ENCODE data around the gene FBXL12.
A peak's percentile ranks its signal among the peaks of the same experiment; 100 is the strongest.
"Not testable (repeated sequence)": the region's sequence is repeated elsewhere in the genome, so short reads cannot be mapped to it uniquely, and the experiment has no call there.

The FBXL12 gene

DNA sequence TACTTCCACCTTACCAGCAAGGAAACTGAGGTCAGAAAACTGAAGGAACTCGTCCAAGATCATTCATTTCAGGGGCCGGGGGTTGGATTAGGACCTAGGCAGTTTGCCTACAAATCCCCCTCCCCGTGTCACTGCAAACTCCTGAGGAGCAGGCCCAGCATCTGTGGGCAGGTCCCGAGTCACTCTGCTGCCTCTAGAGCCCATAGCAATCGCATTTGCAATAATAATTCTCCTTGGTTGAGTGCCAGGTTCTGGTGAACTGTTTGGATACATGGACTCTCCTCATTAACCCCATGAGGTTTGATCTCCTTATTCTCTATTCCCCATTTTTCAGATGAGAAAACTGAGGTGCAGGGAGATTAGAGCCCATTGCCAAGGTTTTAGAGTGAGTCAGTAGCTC lies 17.1 kb upstream of the FBXL12 start:
- DNase-seq = no peak

DNA sequence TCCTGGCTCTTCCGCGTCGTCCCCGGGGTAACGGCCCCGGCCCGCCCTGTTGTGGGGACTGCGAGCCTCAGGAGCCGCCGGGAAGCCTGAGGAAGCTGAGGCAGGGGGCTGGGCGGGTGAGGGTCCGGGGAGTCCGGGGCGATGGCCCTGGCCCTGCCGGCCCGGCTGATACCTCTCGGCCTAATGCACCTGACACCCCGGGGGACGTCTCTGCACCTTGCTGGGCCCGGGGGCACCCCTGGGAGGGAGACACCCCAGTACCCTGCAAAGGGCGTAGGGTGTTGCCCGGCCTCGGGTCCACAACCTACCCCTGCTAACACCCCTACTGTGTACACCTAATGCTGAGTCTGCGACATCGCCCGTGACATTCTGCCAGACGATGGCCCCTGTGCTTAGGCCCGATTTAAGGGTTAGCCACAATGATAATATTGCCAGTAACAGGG lies 16.6 kb upstream of the FBXL12 start:
- DNase-seq = no peak

DNA sequence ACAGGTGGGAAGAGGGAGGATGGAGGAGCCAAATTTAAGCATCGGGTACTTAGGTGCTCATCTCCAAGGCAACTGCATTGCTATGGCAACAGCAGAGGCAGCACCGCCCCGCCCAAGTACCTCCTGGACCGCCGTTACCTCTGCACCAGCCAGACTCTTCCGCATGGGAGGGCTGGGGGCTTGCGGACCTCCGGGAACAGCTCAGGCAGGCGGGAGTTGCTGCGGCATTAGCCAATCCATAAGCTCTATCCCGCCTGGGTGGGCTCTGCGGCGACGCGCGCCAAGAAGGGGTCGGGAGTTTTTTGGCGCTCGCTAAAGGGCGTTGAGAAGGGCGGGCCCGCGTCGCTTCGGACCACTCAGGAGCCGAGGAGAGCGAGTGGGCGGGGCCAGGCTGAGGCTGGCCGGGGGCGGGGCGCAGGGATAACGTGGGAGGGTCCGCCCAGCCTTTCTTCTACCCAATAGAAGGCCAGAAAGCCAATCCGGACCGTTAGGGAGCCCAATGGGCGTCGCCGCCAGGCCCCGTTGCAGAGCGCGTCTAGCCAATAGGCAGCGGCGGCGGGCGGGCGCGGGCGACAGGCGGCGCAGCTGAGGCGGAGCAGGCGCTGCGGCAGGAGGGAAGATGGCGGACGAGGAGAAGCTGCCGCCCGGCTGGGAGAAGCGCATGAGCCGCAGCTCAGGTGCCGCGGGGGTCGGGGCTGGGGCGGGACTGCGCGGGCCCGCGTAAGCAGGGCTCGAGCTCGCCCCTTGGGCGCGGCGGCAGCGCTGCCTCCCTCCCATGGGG lies 16.0 kb upstream of the FBXL12 start, which contains the start of gene PIN1:
PIN1 (plus strand) TSS at position 593 of the 781 bp plus-strand sequence; CDS start at position 620, 27 bp downstream.
- DNase-seq = peak; percentile 98

DNA sequence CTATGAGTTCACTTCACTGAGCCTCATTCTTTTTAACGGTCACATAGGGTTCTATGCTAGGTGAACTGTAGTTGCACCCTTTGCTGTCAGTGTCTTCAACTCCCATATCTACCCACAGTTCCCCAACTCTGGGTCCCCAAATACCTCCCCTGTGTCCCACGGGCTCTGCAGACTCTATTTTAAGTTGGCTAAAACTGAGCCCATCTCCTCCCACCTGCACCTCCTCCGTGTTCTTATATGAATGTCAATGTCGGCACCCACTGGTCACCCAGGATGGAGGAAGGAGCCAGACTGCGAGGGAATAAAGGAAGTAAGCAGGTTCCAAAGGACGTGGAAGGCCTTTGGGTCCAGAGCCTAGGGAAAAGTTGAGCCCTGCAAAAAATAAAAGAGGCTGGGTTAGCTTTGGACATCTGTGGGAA lies 15.4 kb upstream of the FBXL12 start:
- no peak for DNase-seq

DNA sequence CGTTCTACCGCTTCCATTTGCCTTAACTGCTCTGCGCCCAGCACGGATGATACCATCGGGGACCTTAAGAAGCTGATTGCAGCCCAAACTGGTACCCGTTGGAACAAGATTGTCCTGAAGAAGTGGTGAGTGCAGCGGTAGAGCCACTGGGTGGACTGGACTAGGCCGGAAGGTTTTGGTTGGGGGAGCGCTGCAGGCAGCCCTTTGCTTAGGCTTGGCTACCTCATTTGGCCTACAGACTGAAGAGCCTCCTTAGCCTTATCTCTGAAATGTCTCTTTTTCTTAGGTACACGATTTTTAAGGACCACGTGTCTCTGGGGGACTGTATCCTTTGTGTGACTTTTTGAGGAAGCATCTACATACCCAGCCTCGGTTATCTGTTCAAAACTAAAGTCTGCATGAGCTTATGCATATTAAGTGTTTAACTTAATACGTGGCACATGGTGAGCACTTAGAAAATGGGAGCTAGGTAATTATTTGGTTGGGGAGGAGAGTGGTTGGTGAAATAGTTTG lies 9.7 kb upstream of the FBXL12 start:
- DNase-seq = no peak

DNA sequence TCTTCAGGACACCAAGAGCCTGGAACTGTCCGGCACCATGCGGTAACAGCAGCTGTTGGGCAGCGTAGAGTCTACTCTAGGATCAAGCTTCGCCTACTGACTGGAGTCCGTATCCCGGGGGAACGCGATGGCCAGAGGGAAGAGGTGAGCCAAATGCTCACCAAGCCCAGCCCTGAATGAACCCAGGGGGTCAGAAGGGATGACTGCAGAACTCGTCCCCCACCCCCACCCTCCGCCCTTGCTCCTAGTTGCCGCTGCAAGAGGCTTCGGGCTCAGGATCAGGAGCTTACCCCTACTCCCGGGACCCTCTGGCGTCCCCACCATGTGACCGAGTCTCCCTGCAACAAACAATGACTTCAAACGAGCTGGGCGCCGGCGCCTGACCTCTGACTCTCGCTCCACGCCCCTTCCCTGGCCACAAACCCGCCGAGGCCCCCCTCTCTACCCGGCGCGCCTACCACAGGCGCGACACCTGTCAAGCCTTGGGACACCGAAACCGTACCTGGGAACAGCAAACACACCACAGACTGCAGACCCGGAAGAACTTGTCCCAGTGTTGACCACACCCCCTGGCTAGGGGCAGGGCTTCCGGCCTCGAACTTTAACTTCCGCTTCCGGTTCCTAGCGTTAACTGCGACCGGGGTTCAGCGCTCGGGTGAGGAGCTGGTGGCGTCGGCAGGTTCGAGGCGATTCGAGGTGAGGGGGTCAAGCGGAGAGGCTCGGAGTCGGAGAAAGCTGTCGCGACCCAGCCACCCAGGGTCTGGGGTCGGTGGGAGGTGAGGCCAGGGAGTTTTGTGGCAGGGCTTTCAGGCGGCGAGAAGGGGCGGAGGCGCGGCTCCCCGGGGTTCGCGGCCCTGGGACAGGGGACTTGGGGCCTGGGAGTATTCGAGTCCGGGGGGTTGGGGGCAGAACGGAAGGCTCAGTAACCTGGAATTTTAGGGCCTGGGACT lies 8.7 kb upstream of the FBXL12 start, which contains the start of gene UBL5:
UBL5 (plus strand) TSS at position 630 of the 950 bp plus-strand sequence. CDS start 420 bp downstream, outside the sequence.
- peak; percentile 93 for DNase-seq

DNA sequence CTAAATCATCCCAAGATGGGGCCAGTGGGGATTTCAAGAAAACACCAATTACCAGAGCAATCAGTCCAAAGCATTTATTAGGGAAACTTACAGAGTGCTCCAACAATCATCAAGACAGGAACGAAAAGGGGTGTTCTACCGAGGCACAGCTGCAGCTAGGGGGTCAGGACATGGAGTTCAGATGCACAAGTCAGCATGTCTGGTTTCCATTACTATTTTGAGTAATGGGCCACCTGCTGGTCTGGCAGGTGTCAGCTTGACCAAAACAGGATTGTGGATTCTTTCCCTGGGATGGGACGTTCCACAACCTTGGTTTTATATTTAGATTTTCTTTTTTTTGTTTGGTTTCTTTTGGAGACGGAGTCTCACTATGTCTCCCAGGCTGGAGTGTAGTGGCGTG lies 4.9 kb upstream of the FBXL12 start:
- DNase-seq = no peak

DNA sequence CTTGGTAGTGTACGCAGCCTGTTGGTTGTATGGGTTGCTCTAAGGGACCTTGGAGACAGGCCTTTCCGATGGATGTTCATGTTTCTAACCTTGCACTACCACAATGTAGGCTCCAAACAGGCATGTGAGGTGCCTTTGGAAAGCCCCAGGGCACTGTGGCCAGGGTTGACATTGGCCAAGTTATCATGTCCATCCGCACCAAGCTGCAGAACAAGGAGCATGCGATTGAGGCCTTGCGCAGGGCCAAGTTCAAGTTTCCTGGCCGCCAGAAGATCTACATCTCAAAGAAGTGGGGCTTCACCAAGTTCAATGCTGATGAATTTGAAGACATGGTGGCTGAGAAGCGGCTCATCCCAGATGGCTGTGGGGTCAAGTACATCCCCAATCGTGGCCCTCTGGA lies 1.2 kb upstream of the FBXL12 start:
- not testable (repeated sequence) for DNase-seq

DNA sequence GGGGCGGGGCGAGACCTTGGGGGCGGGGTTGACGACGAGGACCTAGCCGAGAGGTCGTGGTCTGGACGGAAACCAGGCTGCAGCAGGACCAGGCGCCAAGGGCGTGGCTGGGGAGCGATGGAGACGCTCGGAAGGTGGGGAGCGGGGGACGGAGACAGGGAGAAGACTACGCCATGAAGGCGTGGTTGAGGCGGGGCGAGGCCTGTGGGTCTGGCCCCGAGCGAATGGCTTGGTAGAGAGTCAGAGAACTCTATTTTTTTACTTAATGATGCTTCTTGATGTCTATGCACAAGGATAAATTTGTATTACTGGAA lies 674 bp upstream of the FBXL12 start:
- DNase-seq = no peak

DNA sequence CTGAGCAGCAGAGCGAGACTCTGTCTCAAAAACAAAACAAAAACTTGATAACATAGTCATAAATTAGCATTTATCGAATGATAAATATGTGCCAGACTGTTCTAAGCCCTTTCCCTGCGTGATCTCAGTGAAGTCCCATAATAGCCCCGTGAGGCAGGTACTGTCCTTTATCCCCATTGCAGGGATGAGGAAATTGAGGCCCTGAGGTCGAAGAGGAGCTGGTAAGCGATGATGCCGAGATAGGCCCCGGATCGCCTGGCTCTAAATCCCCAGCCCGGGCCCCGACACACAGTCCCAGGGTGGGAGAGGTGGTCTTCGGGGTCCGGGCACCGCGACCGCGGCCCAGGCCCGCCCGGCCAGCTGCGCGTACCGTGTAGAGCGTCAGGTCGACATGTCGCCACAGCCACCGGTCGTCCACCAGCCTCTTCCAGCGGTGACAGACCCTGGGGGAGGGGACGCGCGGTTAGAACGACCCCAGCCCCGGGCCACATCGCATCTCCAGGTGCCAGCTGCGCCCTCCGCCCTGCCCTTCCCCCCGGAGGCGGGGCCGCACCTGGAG lies 625 bp downstream of the FBXL12 start:
- no peak for DNase-seq

DNA sequence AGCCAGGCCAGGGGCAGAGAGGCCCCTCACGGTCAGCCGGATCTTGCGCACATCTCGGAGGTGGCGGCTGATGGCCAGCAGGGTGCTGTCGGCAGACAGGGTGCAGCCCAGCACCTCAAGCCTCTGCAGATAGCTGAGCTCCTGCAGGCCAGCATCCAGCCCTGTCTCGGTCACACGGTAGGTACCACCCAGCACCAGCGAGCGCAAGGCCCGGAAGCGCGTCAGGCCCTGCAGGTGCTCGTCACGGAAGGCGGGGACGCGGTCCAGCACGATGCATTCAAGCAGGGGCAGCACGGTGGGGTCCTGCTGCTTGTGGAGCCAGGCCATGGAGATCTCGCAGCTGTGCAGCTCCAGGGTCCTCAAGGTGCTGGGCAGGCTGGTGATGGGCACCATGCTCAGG lies 7.7 kb downstream of the FBXL12 start:
- DNase-seq = no peak

DNA sequence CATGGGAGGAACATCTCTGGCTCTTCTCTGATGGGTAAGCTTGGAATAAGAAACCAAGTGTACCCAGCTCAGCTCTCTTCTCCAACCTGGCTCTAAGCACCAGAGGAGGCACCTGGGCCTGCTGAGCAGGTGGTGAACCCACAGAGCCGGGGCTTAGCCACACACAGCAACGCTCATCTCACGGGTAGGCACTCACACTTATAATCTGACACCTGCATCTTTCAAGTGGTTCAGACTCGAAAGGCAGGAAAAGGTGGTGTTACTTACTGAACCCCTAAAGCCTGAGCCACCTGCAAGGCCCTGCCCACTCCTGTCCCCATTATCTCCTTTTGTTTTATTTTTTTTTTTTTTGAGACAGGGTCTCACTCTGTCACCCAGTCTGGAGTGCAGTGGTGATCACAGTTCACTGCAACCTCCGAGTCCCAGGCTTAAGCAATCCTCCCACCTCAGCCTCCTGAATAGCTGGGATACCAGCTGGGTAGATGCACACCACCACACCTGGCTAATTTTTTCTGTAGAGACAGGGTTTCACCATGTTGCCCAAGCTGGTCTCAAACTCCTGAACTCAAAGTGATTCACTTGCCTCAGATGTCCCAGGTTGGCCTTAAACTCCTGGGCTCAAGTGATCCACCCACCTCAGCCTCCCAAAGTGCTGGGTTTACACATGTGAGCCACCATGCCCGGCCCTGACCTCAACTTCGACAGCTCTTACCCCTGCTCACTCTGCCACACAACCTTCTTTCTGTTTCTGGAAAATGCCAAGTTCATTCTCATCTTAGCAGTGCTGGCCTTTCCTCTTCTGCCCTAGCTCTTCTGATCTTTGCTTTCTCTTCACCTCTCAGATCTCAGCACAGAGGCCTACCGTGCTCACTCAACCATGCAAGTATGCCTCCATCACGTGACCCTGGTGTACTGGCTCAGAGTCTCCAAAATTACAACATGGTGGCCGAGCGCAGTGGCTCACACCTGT lies 9.7 kb downstream of the FBXL12 start:
- no peak for DNase-seq

DNA sequence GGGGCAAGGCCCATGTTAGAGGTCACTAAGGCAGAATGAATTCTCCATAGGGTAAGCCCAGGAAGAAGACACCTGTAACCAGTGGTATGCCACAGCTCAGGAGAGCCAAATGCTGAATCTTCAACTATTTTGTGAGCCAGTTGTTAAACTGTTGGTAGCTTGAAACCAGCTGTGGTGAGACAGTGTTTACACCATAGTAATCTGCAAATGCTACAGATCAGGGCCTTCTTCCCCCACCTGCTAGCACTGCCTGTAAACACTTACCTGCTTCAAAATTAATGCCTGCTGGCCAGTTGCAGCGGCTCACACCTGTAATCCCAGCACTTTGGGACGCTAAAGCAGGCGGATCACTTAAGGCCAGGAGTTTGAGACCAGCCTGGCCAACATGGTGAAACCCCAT lies 12.1 kb downstream of the FBXL12 start:
- no peak for DNase-seq

DNA sequence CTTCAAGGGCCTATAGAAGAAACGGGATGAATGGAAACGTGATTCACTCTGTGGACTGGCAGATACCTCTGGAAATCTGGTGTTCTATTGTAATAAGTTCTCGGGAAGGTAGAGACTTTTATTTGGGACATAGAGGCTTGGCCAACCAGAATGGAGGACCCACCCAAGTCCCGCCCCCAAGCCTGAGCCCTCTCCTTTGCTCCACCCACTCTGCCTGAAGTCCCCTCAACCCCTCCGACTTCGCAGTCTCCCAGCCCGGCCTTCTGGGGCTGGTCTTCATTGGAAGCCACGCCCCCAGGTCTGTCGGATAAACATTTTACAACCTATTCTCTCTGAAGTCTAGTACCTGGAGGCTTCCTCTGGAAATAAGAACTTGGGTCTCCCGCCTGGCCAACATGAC lies 16.9 kb downstream of the FBXL12 start:
- DNase-seq = no peak

DNA sequence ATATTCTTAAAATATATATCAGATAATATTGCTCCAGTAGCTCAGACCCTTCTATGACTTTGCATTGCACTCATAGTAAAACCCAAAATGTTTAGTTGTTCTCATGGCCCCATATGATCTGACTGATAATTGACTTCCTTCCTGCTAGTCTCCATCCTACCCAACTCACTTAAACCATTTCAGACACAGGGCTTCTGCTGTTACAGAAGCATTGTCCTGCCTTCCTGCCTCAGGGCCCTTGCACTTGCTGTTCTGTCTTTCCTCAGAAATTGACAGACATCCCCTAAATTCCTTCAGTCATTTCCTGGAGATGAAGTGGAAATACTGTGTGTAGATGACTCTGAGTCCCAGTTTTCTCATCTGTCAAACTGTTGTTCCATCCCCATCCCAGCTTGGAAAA lies 19.7 kb downstream of the FBXL12 start:
- no peak for DNase-seq

DNA sequence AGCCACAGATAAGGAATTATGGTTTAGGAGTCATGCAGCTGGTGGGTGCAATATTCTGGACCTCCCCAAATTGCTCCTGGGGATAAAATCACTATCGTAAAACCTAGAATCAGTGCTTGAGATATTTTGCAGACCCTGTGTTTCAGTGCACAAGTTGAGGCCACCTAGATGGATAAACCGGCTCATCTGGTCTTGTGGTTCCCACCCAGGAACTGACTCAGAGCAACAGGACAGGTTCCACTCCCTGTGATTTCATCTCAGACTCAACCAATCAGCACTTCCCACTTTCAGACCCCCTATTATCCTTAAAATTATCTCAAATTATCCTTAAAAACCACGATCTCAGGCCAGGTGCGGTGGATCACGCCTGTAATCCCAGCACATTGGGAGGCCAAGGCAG lies 21.0 kb downstream of the FBXL12 start:
- no peak for DNase-seq

DNA sequence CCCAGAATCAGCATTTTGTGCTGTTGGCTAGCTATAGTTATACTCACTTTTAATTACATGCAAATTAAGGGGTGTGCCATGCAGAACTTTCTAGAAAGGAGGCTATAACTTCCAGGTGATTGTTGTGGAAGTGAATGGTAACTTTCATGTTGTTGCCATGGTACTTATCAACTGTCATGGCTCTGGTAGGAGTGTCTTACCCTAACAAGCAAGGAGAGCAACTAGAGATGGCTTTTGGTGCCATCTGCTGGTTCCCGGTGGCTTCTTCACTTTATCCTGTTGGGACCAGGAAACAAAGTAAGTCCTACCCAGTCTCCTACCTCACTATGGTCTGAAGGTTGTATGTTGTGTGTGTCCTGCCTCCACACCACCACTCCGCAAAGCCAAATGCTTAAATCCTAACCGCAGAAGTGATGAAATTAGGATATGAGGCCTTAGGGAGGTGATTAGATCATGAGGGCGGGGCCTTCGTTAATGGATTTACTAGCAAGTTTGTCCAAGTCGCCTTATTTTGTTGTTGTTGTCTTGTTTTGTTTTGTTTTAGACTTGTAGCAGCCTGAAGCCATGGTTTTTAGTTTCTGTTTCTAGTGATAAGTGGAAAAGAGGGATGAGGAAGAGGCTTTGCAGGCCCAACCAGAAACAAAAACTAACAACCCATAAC lies 22.6 kb downstream of the FBXL12 start:
- DNase-seq = peak; percentile 74

DNA sequence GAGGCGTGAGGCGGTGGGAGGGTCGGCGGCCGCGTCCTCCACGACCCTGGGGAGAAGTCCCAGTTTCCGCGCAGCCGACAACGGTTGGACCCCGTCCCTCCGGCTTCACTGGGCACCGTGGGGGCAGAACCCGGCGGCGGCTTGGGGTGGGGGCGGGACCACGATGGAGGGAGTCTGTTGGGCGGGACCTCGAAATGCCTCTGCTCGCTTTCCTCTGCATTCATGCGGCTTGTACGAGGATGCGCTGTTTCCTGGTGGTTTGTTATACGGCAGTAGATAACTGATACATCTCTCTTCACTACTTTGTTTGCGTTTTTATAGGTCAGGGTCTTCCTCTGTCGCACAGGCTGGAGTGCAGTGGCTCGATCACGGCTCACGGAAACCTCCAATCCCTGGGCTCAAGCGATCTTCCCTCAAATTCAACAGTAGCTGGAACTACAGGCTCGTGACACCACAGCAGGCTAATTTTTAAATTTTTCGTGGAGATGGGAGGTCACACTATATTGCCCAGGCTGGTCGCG lies 25.7 kb downstream of the FBXL12 start:
- DNase-seq = no peak

DNA sequence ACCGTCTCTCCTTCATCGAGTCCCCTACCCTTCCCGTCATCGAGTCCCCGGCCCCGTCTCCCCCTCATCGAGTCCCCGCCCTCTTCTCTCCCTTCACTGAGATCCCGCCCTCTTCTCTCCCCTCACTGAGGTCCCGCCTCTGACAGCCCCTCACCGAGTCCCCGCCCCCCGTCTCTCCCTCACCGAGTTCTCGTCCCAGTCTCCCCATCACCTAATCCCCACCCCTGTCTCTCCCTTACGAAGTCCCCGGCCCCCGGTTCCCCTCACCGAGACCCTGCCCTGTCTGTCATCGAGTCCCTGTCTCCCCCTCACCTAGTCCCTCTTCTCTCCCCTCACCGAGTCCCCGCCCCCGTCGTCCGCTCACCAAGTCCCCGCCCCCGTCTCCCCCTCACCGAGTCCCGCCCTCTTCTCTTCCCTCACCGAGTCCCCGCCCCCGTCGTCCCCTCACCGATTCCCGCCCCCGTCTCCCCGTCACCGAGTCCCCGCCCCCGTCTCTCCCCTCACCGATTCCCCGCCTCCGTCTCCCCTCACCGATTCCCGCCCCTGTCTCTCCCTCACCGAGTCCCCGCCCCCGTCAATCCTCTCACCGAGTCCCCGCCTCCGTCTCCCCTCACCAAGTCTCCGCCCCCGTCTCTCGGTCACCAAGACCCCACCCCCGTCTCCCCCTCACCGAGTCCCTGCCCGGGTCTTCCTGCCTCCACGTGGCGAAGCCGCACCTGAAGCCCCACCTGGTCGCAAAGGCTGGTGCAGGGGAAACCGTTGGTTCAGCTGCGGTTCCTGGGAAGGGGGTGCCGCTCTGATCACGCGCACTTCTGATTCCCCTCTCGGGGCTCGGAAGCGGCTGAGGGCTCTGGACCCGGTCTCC lies 26.4 kb downstream of the FBXL12 start:
- DNase-seq = peak; percentile 79

DNA sequence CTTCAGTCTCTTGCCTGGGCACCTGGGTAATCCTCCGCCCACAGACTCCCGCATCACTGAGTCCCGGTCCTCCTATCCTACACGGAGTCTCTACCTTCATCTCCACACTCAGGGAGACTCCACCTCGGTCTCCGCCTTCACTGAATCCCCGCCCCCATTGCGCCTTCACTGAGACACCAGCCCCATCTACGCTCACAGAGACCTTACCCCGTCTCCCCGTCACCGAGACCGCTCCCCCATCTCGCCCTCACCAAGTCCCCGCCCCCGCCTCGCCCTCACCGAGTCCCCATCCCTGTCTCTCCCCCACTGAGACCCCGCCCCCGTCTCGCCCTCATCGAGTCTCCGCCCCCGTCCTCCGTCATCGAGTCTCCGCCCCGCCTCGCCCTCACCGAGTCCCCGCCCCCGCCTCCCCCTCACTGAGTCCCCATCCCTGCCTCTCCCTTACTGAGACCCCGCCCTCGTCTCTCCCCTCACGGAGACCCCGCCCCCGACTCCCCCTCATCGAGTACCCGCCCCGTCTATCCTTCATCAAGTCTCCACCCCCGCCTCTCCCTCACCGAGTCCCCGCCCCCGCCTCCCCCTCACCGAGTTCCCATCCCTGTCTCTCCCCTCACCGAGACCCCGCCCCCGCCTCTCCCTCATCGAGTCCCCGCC lies 27.2 kb downstream of the FBXL12 start:
- peak; percentile 91 for DNase-seq
